Osteocyte (in vitro differentiated cells): Measurements from ENCODE around the gene GOLGA6C. TPM values are rescaled to one million over a fixed set of nuclear protein-coding genes. Genes with fewer than 3 reads are reported as not detected.

ENCODE experiments used
- DNase-seq: peaks from one replicate; pipeline ENCODE4 v3.0.0; 2021; ENCODE audit warnings: mixed read lengths; ENCODE audit not compliant: unreplicated experiment; ENCODE audit errors: extremely low spot score
- H3K27ac Mint-ChIP-seq: one replicate; pipeline ENCODE4 v1.8.0; 2021; ENCODE audit warnings: mild to moderate bottlenecking, mixed read lengths; ENCODE audit not compliant: unreplicated experiment
- H3K27me3 Mint-ChIP-seq: one replicate; pipeline ENCODE4 v1.8.0; 2021; ENCODE audit warnings: mixed read lengths; ENCODE audit not compliant: unreplicated experiment
- H3K36me3 Mint-ChIP-seq: one replicate; pipeline ENCODE4 v1.8.0; 2021; ENCODE audit warnings: mixed read lengths; ENCODE audit not compliant: unreplicated experiment
- H3K4me1 Mint-ChIP-seq: one replicate; pipeline ENCODE4 v1.8.0; 2021; ENCODE audit warnings: mixed read lengths; ENCODE audit not compliant: unreplicated experiment
- H3K4me3 Mint-ChIP-seq: one replicate; pipeline ENCODE4 v1.8.0; 2021; ENCODE audit warnings: mild to moderate bottlenecking, moderate library complexity, mixed read lengths; ENCODE audit not compliant: unreplicated experiment
- H3K9me3 Mint-ChIP-seq: one replicate; pipeline ENCODE4 v1.8.0; 2021; ENCODE audit warnings: mixed read lengths; ENCODE audit not compliant: unreplicated experiment
- total RNA-seq: library from RNA; stranded (reverse); gene quantifications from 2 replicates; pipeline ENCODE4 v1.2.1, GENCODE V29; 2021
- TF ChIP-seq, protein P1 (sequence below): fragments of 200-600 bp; sonication (generic); IDR thresholded peaks from 2 replicates; pipeline ENCODE4 v1.5.0; 2021; ENCODE audit warnings: antibody characterized with exemption, mild to moderate bottlenecking, moderate library complexity

Gene GOLGA6C
- total RNA-seq, 1 donor from 2014 or later, result not detected

DNA sequence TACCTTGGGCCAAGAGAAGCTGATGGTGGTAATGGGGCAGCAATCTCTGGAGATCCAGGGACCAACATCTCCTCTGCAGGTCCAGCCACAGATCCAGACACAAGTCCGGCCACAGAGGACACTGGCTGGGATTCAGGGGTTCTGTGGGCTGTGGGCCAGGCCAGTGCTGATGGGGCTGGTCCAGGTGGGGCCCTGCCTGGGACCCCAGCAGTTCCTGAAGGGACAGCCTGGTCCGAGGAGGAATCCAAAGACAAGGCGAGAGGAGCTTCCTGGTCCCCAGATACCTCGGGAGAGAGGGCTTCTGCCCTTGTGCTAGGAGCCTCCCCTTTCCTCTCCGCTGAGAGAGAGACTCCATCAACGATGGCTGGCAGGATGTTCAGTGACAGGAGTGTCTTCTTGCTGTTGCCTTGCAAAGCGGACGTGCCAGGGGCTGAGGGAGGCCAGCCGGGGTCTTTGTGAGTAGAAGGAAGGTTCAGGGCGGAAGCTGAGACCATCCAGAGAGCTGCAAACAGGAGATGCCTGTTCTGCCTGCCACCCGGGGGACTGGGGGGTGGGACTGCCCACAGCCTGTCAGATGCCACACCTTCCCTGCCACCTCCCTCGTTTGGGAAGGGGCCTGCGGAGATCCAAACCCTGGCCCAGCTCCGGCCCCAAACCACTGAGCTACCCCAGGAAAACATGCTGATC lies 24.5 kb upstream of the GOLGA6C start:
- TF ChIP-seq, protein P1, sequence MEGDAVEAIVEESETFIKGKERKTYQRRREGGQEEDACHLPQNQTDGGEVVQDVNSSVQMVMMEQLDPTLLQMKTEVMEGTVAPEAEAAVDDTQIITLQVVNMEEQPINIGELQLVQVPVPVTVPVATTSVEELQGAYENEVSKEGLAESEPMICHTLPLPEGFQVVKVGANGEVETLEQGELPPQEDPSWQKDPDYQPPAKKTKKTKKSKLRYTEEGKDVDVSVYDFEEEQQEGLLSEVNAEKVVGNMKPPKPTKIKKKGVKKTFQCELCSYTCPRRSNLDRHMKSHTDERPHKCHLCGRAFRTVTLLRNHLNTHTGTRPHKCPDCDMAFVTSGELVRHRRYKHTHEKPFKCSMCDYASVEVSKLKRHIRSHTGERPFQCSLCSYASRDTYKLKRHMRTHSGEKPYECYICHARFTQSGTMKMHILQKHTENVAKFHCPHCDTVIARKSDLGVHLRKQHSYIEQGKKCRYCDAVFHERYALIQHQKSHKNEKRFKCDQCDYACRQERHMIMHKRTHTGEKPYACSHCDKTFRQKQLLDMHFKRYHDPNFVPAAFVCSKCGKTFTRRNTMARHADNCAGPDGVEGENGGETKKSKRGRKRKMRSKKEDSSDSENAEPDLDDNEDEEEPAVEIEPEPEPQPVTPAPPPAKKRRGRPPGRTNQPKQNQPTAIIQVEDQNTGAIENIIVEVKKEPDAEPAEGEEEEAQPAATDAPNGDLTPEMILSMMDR, result no peak
- Mint-ChIP-seq H3K9me3 (no peaks in the 10 kb centered on the region), H3K27ac (no peak overlapping the region), H3K36me3 (no peaks in the 10 kb centered on the region), H3K4me3 (no peak overlapping the region), H3K27me3 (peaks cover 23% of the 10 kb centered on the region), H3K4me1 (no peaks in the 10 kb centered on the region)
- DNase-seq, result no peak

DNA sequence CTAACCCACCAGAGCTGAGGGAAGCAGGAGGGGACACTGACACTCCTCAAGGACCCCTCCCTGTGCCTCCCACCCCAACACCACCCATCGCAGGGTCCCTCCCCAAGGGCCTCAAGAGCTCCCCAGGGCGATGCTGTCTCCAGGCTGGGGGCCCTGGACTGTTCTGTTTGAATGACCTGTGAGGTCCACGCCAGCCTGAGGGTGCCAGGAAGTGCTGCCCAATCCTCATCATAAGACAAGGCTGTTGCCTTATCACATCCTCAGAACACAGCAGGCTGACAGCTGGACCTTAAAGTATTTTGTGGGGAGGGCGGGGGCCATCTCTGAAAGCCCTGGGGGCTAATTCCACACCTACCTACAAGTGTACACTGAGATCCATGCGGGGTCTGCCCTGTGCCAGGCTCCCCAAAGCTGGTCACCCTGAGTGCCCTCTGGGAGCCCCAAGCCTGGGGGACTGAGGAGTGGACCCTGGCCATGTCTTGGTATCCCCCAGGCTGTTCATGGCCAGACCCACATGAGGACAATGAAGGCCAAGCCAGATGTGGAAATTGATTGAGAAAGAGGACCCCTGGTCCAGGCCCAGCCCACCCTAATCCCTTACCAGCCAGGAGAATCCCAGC lies 23.8 kb upstream of the GOLGA6C start:
- Mint-ChIP-seq H3K27me3 (peaks cover 28% of the 10 kb centered on the region), H3K27ac (no peak overlapping the region)
- no peak for DNase-seq

DNA sequence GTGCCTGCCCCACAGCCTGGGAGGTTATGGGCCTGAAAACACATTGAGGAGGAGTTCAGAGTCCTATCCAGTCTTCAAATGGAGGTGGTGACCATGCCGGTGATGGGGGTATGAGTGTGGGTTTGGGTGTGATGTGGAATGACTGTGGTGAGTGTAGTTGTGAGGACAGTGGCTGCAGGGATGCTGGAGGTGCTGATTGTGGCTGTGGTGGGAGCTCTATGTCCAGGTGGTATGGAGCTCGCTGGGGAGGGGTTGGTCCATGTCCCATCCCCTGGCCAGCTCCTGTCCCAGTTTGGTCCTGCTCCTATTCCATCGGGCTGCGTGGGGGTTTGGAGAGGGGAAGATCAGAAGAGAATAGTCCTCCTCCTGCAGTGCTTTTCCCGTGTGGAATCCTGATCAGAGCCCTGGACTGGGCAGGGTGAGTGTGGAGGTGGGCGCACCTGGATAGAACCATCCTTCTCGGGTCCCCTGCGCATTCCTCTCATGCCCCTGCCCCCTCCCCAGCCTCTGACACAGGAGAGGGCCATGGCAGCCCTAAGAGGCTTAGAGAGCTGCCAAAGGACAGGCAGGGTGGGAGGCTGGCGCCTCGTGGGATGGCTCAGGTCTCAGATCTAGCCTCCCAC lies 23.0 kb upstream of the GOLGA6C start:
- H3K9me3 Mint-ChIP-seq, result no peaks in the 10 kb centered on the region
- no peak overlapping the region for H3K27ac Mint-ChIP-seq
- DNase-seq, result no peak
- H3K36me3 Mint-ChIP-seq, result no peaks in the 10 kb centered on the region
- no peak overlapping the region for H3K4me3 Mint-ChIP-seq
- no peaks in the 10 kb centered on the region for H3K4me1 Mint-ChIP-seq
- peaks cover 33% of the 10 kb centered on the region for H3K27me3 Mint-ChIP-seq
- TF ChIP-seq, protein P1, result no peak

More for the DNA sequence above, 23.8 kb upstream of the GOLGA6C start:
- Mint-ChIP-seq H3K4me1 (no peaks in the 10 kb centered on the region), H3K36me3 (no peaks in the 10 kb centered on the region), H3K9me3 (no peaks in the 10 kb centered on the region), H3K4me3 (no peak overlapping the region)
- TF ChIP-seq, protein P1, result no peak

DNA sequence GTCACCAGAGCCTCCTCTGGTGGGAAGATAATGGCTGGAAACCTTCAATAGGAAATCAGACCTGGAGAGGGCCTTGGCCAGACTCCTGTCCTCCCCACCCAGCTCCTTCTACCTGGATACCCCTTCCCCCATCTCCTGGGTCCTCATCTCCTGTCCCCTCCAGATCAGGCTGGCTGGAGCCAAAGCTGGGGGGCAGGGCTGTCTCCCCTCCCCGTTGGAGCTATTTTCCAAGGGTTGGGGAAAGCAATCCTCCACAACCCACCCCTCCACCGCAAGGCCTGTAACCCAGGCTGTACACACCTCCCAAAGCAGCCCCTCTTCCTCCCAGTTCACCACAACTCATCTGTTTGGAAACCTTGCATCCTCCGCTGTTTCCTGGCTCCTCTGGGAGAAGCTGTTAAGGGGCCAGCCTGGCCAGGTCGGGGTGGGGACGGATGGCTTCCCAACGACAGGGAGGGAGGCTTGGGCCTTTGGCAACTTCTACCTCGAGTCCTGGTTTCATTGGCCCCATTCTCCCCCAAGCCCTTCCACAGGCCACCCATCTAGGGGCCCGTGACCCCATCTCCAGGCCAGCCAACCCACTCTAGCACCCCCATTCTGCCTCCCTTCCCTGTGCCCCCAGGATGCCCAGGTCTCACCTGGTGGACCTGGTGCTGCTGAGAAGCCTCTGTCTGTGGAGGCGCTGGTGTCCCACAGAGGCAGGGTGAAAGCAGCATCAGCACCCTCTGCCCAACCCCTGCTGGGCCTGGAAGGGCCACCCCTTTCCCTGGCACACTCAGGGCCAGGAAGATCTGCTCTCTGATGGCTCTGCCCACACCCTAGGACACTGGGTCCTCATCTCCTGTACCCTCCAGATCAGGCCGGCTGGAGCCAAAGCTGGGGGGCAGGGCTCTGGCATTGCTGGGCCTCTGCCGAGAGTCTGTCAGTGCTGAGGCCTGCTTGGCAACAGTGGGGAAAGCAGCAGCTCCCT lies 22.1 kb upstream of the GOLGA6C start:
- H3K4me1 Mint-ChIP-seq, result no peaks in the 10 kb centered on the region
- no peak overlapping the region for H3K27ac Mint-ChIP-seq
- H3K4me3 Mint-ChIP-seq, result no peak overlapping the region
- TF ChIP-seq, protein P1, result no peak
- peaks cover 40% of the 10 kb centered on the region for H3K27me3 Mint-ChIP-seq
- DNase-seq, result no peak
- no peaks in the 10 kb centered on the region for H3K9me3 Mint-ChIP-seq
- no peaks in the 10 kb centered on the region for H3K36me3 Mint-ChIP-seq
